Measurements from ENCODE around the gene NBEAL1. TPM values are rescaled to one million over a fixed set of nuclear protein-coding genes. Genes with fewer than 3 reads are reported as not detected.
"Not testable (repeated sequence)": the region's sequence is repeated elsewhere in the genome, so short reads cannot be mapped to it uniquely, and the experiment has no call there.

NBEAL1 gene
- total RNA-seq, 1 donor from 2014 or later = 11.6 TPM

GRCh38 chr2:203126996-203127395, 112.3 kb downstream of the NBEAL1 start:
- no peak for DNase-seq (ENCODE audit: low spot score)
- no peak overlapping the region for H3K27ac Mint-ChIP-seq (ENCODE audit: unreplicated experiment)
- no peaks in the 10 kb centered on the region for H3K4me1 Mint-ChIP-seq (ENCODE audit: unreplicated experiment)

GRCh38 chr2:203135105-203135504, 120.4 kb downstream of the NBEAL1 start:
- DNase-seq (ENCODE audit: low spot score) = no peak
- Mint-ChIP-seq H3K27me3 (ENCODE audit: unreplicated experiment) (no peaks in the 10 kb centered on the region), H3K4me3 (ENCODE audit: unreplicated experiment) (no peak overlapping the region), H3K4me1 (ENCODE audit: unreplicated experiment) (no peaks in the 10 kb centered on the region), H3K27ac (ENCODE audit: unreplicated experiment) (no peak overlapping the region), H3K9me3 (ENCODE audit: unreplicated experiment) (no peaks in the 10 kb centered on the region), H3K36me3 (ENCODE audit: low read depth, unreplicated experiment) (no peaks in the 10 kb centered on the region)
- TF ChIP-seq, protein P1, sequence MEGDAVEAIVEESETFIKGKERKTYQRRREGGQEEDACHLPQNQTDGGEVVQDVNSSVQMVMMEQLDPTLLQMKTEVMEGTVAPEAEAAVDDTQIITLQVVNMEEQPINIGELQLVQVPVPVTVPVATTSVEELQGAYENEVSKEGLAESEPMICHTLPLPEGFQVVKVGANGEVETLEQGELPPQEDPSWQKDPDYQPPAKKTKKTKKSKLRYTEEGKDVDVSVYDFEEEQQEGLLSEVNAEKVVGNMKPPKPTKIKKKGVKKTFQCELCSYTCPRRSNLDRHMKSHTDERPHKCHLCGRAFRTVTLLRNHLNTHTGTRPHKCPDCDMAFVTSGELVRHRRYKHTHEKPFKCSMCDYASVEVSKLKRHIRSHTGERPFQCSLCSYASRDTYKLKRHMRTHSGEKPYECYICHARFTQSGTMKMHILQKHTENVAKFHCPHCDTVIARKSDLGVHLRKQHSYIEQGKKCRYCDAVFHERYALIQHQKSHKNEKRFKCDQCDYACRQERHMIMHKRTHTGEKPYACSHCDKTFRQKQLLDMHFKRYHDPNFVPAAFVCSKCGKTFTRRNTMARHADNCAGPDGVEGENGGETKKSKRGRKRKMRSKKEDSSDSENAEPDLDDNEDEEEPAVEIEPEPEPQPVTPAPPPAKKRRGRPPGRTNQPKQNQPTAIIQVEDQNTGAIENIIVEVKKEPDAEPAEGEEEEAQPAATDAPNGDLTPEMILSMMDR (IDR thresholded peaks at IDR 0.05; ENCODE audit: unreplicated experiment) = no peak

More at GRCh38 chr2:203126996-203127395, 112.3 kb downstream of the NBEAL1 start:
- no peak overlapping the region for H3K4me3 Mint-ChIP-seq (ENCODE audit: unreplicated experiment)
- H3K27me3 Mint-ChIP-seq (ENCODE audit: unreplicated experiment) = no peaks in the 10 kb centered on the region
- H3K9me3 Mint-ChIP-seq (ENCODE audit: unreplicated experiment) = no peaks in the 10 kb centered on the region
- TF ChIP-seq, protein P1 (IDR thresholded peaks at IDR 0.05; ENCODE audit: unreplicated experiment) = no peak
- peaks cover 9% of the 10 kb centered on the region for H3K36me3 Mint-ChIP-seq (ENCODE audit: low read depth, unreplicated experiment)

- Mint-ChIP-seq H3K27ac (ENCODE audit: unreplicated experiment) (no peak overlapping the region), H3K4me3 (ENCODE audit: unreplicated experiment) (no peak overlapping the region), H3K27me3 (ENCODE audit: unreplicated experiment) (no peaks in the 10 kb centered on the region), H3K9me3 (ENCODE audit: unreplicated experiment) (no peaks in the 10 kb centered on the region), H3K4me1 (ENCODE audit: unreplicated experiment) (no peaks in the 10 kb centered on the region), H3K36me3 (ENCODE audit: low read depth, unreplicated experiment) (no peaks in the 10 kb centered on the region)
- TF ChIP-seq, protein P1 (IDR thresholded peaks at IDR 0.05; ENCODE audit: unreplicated experiment) = no peak
- no peak for DNase-seq (ENCODE audit: low spot score)
Observed at GRCh38 chr2:203143391-203143790, 128.7 kb downstream of the NBEAL1 start.

- Mint-ChIP-seq H3K9me3 (ENCODE audit: unreplicated experiment) (no peaks in the 10 kb centered on the region), H3K4me1 (ENCODE audit: unreplicated experiment) (no peaks in the 10 kb centered on the region), H3K36me3 (ENCODE audit: low read depth, unreplicated experiment) (peaks cover 8% of the 10 kb centered on the region), H3K4me3 (ENCODE audit: unreplicated experiment) (no peak overlapping the region), H3K27me3 (ENCODE audit: unreplicated experiment) (no peaks in the 10 kb centered on the region), H3K27ac (ENCODE audit: unreplicated experiment) (no peak overlapping the region)
- TF ChIP-seq, protein P1 (IDR thresholded peaks at IDR 0.05; ENCODE audit: unreplicated experiment) = no peak
- no peak for DNase-seq (ENCODE audit: low spot score)
Observed at GRCh38 chr2:203149194-203149593, 134.5 kb downstream of the NBEAL1 start.

DNA sequence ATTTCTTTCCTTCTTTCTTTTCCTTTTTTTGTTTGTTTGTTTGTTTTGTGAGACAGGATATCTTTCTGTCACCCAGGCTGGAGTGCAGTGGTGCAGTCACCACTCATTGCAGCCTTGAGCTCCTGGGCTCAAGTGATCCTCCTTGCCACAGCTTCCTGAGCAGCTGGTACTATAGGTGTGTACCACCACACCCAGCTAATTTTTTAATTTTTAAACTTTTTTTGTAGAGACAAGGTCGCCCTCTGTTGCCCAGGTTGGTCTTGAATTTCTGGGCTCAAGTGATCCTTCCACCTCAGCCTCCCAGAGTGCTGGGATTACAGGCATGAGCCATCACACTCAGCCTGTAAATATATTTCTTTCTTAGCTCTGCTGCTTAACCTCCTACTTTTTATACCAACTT, 140.7 kb downstream of the NBEAL1 start:
- peaks cover 7% of the 10 kb centered on the region for H3K36me3 Mint-ChIP-seq (ENCODE audit: low read depth, unreplicated experiment)
- H3K9me3 Mint-ChIP-seq (ENCODE audit: unreplicated experiment) = no peaks in the 10 kb centered on the region
- no peak overlapping the region for H3K4me3 Mint-ChIP-seq (ENCODE audit: unreplicated experiment)
- H3K27ac Mint-ChIP-seq (ENCODE audit: unreplicated experiment) = no peak overlapping the region
- DNase-seq (ENCODE audit: low spot score) = no peak
- no peaks in the 10 kb centered on the region for H3K27me3 Mint-ChIP-seq (ENCODE audit: unreplicated experiment)
- TF ChIP-seq, protein P1 (IDR thresholded peaks at IDR 0.05; ENCODE audit: unreplicated experiment) = no peak
- H3K4me1 Mint-ChIP-seq (ENCODE audit: unreplicated experiment) = no peaks in the 10 kb centered on the region

DNA sequence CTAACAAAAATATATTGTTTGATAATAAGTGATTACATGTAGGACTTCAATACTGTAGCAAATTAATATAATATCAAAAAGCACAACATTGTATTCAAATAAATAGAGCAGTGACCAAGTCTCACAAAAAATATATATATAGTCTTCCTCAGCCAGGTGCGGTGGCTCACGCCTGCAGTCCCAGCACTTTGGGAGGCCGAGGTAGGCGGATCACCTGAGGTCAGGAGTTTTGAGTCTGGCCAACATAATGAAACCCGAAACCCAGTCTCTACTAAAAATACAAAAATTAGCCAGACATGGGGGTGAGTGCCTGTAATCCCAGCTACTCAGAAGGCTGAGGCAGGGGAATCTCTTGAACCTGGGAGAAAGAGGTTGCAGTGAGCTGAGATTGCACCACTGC, 148.0 kb downstream of the NBEAL1 start:
- H3K4me3 Mint-ChIP-seq (ENCODE audit: unreplicated experiment); H3K9me3 Mint-ChIP-seq (ENCODE audit: unreplicated experiment); H3K27ac Mint-ChIP-seq (ENCODE audit: unreplicated experiment); H3K36me3 Mint-ChIP-seq (ENCODE audit: low read depth, unreplicated experiment); H3K4me1 Mint-ChIP-seq (ENCODE audit: unreplicated experiment); H3K27me3 Mint-ChIP-seq (ENCODE audit: unreplicated experiment); DNase-seq (ENCODE audit: low spot score): not testable (repeated sequence)

All from endothelial cell (in vitro differentiated cells).